ENCODE data around the gene CELA2A.

CELA2A gene

GRCh38 chr1:15435239-15436077 is 21.1 kb upstream of the CELA2A start:
- TF ChIP-seq ZFP3 (CRISPR knock-in tag; IDR thresholded peaks at IDR 0.05) = no peak
- TF ChIP-seq, protein P1, sequence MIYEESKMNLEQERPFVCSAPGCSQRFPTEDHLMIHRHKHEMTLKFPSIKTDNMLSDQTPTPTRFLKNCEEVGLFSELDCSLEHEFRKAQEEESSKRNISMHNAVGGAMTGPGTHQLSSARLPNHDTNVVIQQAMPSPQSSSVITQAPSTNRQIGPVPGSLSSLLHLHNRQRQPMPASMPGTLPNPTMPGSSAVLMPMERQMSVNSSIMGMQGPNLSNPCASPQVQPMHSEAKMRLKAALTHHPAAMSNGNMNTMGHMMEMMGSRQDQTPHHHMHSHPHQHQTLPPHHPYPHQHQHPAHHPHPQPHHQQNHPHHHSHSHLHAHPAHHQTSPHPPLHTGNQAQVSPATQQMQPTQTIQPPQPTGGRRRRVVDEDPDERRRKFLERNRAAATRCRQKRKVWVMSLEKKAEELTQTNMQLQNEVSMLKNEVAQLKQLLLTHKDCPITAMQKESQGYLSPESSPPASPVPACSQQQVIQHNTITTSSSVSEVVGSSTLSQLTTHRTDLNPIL (CRISPR knock-in tag; IDR thresholded peaks at IDR 0.05; ENCODE audit: low read depth) = no peak
- no peak for TF ChIP-seq PPARA (CRISPR knock-in tag; IDR thresholded peaks at IDR 0.05; ENCODE audit: borderline replicate concordance)
- no peak for TF ChIP-seq BACH2 (CRISPR knock-in tag; IDR thresholded peaks at IDR 0.05; ENCODE audit: borderline replicate concordance)
- TF ChIP-seq ESRRG (CRISPR knock-in tag; IDR thresholded peaks at IDR 0.05) = no peak
- TF ChIP-seq ZNF8 (CRISPR knock-in tag; IDR thresholded peaks at IDR 0.05) = no peak
- no peak for TF ChIP-seq ZNF70 (CRISPR knock-in tag; IDR thresholded peaks at IDR 0.05)
- TF ChIP-seq OSR1 (CRISPR knock-in tag; IDR thresholded peaks at IDR 0.05) = no peak
- TF ChIP-seq RARB (CRISPR knock-in tag; IDR thresholded peaks at IDR 0.05) = no peak
- TF ChIP-seq, protein P2, sequence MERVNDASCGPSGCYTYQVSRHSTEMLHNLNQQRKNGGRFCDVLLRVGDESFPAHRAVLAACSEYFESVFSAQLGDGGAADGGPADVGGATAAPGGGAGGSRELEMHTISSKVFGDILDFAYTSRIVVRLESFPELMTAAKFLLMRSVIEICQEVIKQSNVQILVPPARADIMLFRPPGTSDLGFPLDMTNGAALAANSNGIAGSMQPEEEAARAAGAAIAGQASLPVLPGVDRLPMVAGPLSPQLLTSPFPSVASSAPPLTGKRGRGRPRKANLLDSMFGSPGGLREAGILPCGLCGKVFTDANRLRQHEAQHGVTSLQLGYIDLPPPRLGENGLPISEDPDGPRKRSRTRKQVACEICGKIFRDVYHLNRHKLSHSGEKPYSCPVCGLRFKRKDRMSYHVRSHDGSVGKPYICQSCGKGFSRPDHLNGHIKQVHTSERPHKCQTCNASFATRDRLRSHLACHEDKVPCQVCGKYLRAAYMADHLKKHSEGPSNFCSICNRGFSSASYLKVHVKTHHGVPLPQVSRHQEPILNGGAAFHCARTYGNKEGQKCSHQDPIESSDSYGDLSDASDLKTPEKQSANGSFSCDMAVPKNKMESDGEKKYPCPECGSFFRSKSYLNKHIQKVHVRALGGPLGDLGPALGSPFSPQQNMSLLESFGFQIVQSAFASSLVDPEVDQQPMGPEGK (CRISPR knock-in tag; IDR thresholded peaks at IDR 0.05; ENCODE audit: borderline replicate concordance) = no peak
- no peak for TF ChIP-seq GLIS3 (CRISPR knock-in tag; IDR thresholded peaks at IDR 0.05)
- no peak for TF ChIP-seq POU6F1 (CRISPR knock-in tag; IDR thresholded peaks at IDR 0.05; ENCODE audit: borderline replicate concordance, low read depth)
- ATAC-seq = no peak

DNA sequence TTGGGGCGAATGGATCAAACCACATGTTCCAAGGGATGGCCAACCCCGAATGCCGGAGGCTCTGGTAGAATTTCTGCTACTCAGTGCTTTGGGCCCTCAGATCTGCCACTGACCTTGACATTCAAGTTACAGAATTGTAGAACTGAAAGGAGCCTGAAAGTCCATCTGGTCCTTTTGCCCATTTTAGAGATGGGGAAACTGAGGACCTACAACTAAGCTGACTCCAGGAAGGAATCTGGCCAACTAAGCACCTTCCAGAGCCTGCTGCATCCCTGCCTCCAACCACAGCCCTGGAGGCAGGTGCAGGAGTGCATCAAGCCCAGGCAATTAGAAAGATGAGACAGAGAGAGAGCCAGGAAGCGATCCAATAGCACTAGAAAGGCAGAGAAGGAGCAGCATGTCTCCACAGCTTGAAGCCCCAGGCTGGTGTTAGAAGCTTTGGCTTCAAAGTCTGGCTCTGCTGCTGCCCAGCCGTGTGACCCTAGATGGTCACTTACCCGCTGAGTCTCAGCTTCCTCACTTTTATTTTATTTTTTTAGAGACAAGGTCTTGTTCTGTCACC is 19.6 kb upstream of the CELA2A start:
- no peak for ATAC-seq
- TF ChIP-seq ISL1 (CRISPR knock-in tag; IDR thresholded peaks at IDR 0.05) (no peak), ARNTL (CRISPR knock-in tag; IDR thresholded peaks at IDR 0.05; ENCODE audit: borderline replicate concordance, low read depth) (no peak), GLIS3 (CRISPR knock-in tag; IDR thresholded peaks at IDR 0.05) (no peak), OSR1 (CRISPR knock-in tag; IDR thresholded peaks at IDR 0.05) (no peak), TCF4 (CRISPR knock-in tag; IDR thresholded peaks at IDR 0.05; ENCODE audit: borderline replicate concordance) (no peak), POU6F1 (CRISPR knock-in tag; IDR thresholded peaks at IDR 0.05; ENCODE audit: borderline replicate concordance, low read depth) (no peak), ZNF8 (CRISPR knock-in tag; IDR thresholded peaks at IDR 0.05) (no peak)
- TF ChIP-seq, protein P1 (CRISPR knock-in tag; IDR thresholded peaks at IDR 0.05; ENCODE audit: low read depth) = no peak
- TF ChIP-seq, protein P3, sequence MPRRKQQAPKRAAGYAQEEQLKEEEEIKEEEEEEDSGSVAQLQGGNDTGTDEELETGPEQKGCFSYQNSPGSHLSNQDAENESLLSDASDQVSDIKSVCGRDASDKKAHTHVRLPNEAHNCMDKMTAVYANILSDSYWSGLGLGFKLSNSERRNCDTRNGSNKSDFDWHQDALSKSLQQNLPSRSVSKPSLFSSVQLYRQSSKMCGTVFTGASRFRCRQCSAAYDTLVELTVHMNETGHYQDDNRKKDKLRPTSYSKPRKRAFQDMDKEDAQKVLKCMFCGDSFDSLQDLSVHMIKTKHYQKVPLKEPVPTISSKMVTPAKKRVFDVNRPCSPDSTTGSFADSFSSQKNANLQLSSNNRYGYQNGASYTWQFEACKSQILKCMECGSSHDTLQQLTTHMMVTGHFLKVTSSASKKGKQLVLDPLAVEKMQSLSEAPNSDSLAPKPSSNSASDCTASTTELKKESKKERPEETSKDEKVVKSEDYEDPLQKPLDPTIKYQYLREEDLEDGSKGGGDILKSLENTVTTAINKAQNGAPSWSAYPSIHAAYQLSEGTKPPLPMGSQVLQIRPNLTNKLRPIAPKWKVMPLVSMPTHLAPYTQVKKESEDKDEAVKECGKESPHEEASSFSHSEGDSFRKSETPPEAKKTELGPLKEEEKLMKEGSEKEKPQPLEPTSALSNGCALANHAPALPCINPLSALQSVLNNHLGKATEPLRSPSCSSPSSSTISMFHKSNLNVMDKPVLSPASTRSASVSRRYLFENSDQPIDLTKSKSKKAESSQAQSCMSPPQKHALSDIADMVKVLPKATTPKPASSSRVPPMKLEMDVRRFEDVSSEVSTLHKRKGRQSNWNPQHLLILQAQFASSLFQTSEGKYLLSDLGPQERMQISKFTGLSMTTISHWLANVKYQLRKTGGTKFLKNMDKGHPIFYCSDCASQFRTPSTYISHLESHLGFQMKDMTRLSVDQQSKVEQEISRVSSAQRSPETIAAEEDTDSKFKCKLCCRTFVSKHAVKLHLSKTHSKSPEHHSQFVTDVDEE (CRISPR knock-in tag; IDR thresholded peaks at IDR 0.05) = no peak

- TF ChIP-seq ESRRG (CRISPR knock-in tag; IDR thresholded peaks at IDR 0.05) (no peak), TCF4 (CRISPR knock-in tag; IDR thresholded peaks at IDR 0.05; ENCODE audit: borderline replicate concordance) (no peak), TOX (CRISPR knock-in tag; IDR thresholded peaks at IDR 0.05; ENCODE audit: borderline replicate concordance) (no peak)
- no peak for ATAC-seq
Measured at GRCh38 chr1:15439325-15439724, 17.2 kb upstream of the CELA2A start.
